ENCODE data around the gene CD84. TPM values are rescaled to one million over a fixed set of nuclear protein-coding genes. Genes with fewer than 3 reads are reported as not detected.

Gene CD84
- total RNA-seq, 2 experiments from 2014 or later = 18.1 to 20.1 TPM

DNA sequence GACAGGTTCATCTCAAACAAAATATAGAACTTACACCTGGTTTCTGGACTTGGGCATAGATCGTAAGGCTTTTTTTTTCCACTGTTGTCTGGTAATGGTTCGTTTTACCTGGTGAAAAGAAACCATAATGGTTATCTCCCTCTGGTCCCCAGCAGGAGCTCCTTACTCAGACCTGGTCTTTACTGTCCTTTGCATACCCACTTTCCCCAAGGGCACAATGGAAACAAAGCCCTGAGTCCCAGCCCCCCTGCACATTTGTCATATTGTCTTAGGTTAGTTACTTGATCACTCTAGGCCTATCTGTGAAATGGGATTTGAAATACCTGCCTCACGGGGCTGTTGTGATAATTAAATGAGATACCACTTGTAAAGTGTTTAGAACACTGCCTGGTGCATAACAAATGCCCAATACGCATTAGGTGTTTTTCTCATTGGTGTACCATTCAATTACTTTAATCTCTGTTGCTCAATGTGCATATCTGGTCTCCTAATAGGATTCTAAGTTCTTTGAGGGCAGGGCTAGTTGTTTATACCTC lies 40.5 kb upstream of the CD84 start:
- CTCF ChIA-PET = interaction anchor here (0.7 to 4.0 kb wide), 27 partner anchors 10 to 329 kb away, joined by 3 to 34 read pairs (median 6); partner anchors contain the start of gene SLAMF1
- intact Hi-C loops (cut with micrococcal nuclease) = loop anchor here (10.0 kb wide), 1 partner anchor 525 kb away; the partner anchor contains the start of gene IGSF8
- peaks cover 7% of the 10 kb centered on the region for H3K9me3 Mint-ChIP-seq
- H3K4me1 Mint-ChIP-seq (ENCODE audit: low read depth) = peaks cover 65% of the 10 kb centered on the region
- H3K27me3 Mint-ChIP-seq = no peaks in the 10 kb centered on the region
- H3K27ac Mint-ChIP-seq = peak overlapping the region; percentile 81
- peaks cover 77% of the 10 kb centered on the region for H3K36me3 Mint-ChIP-seq (ENCODE audit: low read depth)
- H3K4me3 Mint-ChIP-seq = no peak overlapping the region
- DNase-seq (no peak), ATAC-seq (no peak)
- POLR2A ChIA-PET = interaction anchor here (0.6 to 3.1 kb wide), 9 partner anchors 8 to 27 kb away, joined by 3 to 19 read pairs (median 3); partner anchors contain the start of gene SLAMF1
- TF ChIP-seq, protein P1, sequence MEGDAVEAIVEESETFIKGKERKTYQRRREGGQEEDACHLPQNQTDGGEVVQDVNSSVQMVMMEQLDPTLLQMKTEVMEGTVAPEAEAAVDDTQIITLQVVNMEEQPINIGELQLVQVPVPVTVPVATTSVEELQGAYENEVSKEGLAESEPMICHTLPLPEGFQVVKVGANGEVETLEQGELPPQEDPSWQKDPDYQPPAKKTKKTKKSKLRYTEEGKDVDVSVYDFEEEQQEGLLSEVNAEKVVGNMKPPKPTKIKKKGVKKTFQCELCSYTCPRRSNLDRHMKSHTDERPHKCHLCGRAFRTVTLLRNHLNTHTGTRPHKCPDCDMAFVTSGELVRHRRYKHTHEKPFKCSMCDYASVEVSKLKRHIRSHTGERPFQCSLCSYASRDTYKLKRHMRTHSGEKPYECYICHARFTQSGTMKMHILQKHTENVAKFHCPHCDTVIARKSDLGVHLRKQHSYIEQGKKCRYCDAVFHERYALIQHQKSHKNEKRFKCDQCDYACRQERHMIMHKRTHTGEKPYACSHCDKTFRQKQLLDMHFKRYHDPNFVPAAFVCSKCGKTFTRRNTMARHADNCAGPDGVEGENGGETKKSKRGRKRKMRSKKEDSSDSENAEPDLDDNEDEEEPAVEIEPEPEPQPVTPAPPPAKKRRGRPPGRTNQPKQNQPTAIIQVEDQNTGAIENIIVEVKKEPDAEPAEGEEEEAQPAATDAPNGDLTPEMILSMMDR (IDR thresholded peaks at IDR 0.05) = no peak

DNA sequence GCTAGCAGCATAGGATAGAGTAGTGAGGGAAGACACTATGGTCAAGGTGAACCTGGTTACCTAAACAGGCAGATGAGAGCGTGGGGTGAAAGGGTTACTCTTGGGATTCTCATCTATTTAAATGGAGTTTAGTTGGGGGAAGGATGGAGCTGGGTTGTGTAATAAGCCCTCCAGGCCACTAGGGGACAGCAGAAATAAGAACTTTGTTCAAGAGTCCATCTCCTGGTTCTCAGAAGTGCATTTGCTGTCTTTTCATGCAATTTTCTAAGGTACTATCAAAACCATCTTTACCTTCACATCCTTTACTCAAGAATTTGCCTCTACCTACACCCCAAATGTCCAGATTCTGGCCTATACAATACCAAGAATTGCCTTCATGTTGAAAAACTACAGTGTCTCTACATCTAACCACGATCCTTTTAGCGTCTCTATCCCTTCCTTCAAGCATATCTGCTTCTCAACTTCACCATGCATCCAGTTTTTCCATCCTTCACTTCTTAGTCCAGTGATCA lies 39.5 kb upstream of the CD84 start:
- ATAC-seq (peak; percentile 24), DNase-seq (peak; percentile 63)
- Mint-ChIP-seq H3K27ac (peak overlapping the region; percentile 81), H3K27me3 (no peaks in the 10 kb centered on the region), H3K4me3 (no peak overlapping the region), H3K9me3 (peaks cover 7% of the 10 kb centered on the region), H3K36me3 (ENCODE audit: low read depth) (peaks cover 75% of the 10 kb centered on the region), H3K4me1 (ENCODE audit: low read depth) (peaks cover 56% of the 10 kb centered on the region)
- ChIA-PET CTCF (interaction anchor here (0.6 to 4.0 kb wide), 38 partner anchors 10 to 328 kb away, joined by 3 to 34 read pairs (median 4); partner anchors contain the start of gene SLAMF1), POLR2A (interaction anchor here (0.8 to 3.1 kb wide), 6 partner anchors 9 to 62 kb away, joined by 3 to 19 read pairs (median 3); no protein-coding TSS in a partner anchor)
- TF ChIP-seq, protein P1 (IDR thresholded peaks at IDR 0.05) = peak; percentile 91
- intact Hi-C loops (cut with micrococcal nuclease) = loop anchor here (10.0 kb wide), 1 partner anchor 524 kb away; the partner anchor contains the start of gene IGSF8

DNA sequence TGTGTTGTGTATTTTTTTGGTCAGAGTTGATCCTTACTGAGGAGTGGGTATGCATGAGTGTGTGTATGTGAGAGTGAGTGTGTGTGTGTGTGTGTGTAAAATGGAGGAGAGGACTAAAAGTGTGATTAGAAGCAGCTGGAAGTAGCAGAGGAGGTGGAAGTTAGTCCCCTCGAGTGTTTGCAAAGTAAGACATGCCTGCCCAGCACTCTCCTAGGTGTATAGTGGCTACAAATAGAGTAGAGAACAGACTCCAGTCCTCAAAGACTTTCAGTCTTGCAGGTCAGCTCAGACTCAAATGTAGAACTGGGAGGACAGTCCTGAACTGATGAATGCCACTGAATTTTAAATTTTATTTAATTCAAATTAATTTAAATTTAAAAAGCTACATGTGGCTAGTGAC lies 39.0 kb upstream of the CD84 start:
- POLR2A ChIA-PET = interaction anchor here (0.6 to 3.1 kb wide), 7 partner anchors 9 to 219 kb away, joined by 3 to 19 read pairs (median 3); no protein-coding TSS in a partner anchor
- Mint-ChIP-seq H3K36me3 (ENCODE audit: low read depth) (peaks cover 74% of the 10 kb centered on the region), H3K27me3 (no peaks in the 10 kb centered on the region), H3K9me3 (peaks cover 7% of the 10 kb centered on the region), H3K27ac (peak overlapping the region; percentile 47), H3K4me3 (no peak overlapping the region), H3K4me1 (ENCODE audit: low read depth) (peaks cover 53% of the 10 kb centered on the region)
- ATAC-seq (no peak), DNase-seq (no peak)
- CTCF ChIA-PET = interaction anchor here (0.8 to 4.0 kb wide), 28 partner anchors 9 to 216 kb away, joined by 3 to 34 read pairs (median 5); partner anchors contain the start of gene SLAMF1
- TF ChIP-seq, protein P1 (IDR thresholded peaks at IDR 0.05) = no peak
- intact Hi-C loops (cut with micrococcal nuclease) = loop anchor here (10.0 kb wide), 1 partner anchor 524 kb away; the partner anchor contains the start of gene IGSF8

DNA sequence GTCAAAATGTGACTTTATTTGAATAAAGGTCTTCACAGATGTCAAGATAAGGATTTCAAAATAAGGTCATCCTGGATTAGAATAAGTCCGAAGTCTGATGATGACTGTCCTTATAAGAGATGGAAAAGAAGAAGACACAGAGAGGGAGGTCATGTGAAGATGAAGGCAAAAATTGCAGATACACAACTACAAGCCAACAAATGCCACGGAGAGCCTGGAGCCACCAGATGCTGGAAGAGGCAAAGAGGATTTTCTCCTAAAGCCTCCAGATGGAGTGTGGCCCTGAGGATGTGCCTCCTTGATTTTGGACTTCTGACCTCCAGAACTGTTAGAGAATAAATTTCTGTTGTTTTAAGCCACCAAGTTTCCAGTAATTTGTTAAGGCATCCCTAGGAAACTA lies 36.4 kb upstream of the CD84 start:
- Mint-ChIP-seq H3K27ac (no peak overlapping the region), H3K4me3 (no peak overlapping the region), H3K27me3 (no peaks in the 10 kb centered on the region), H3K36me3 (ENCODE audit: low read depth) (peaks cover 70% of the 10 kb centered on the region), H3K4me1 (ENCODE audit: low read depth) (peaks cover 38% of the 10 kb centered on the region), H3K9me3 (peaks cover 7% of the 10 kb centered on the region)
- intact Hi-C loops (cut with micrococcal nuclease) = loop anchor here (10.0 kb wide), 1 partner anchor 521 kb away; the partner anchor contains the start of gene IGSF8
- ATAC-seq (no peak), DNase-seq (no peak)
- TF ChIP-seq, protein P1 (IDR thresholded peaks at IDR 0.05) = no peak
- CTCF ChIA-PET = interaction anchor here (0.8 kb wide), 1 partner anchor 9 kb away, joined by 3 read pairs; no protein-coding TSS in a partner anchor
- POLR2A ChIA-PET = no interaction called here

Data from activated CD8-positive, alpha-beta T cell treated with anti-CD3 and anti-CD28 coated beads for 36 hours (primary cell).